Measurements from ENCODE around the gene PRPF39. TPM values are rescaled to one million over a fixed set of nuclear protein-coding genes. Genes with fewer than 3 reads are reported as not detected.

The PRPF39 gene
- total and polyA plus RNA-seq, 4 donors, result 3.1 to 25.1 (median 15.1) TPM

- WGBS, result 98% methylated on average over 5 of the region's 5 CpGs
- no peaks in the 10 kb centered on the region for H3K27me3 ChIP-seq (ENCODE audit: control insufficient read depth in 4 of 4, insufficient read depth in 4 of 4, low read length in 3 of 4)
- H3K9ac ChIP-seq (ENCODE audit: low read depth in 1 of 2, low read length in 2 of 2), result no peak overlapping the region
- H3K9me3 ChIP-seq (ENCODE audit: control insufficient read depth in 4 of 4, low read length in 3 of 4), result peaks cover 0 to 4% (median under 1%) of the 10 kb centered on the region in 4 donors
- H3K27ac ChIP-seq (ENCODE audit: low read depth in 1 of 2, low read length in 2 of 2), result no peak overlapping the region
- TF ChIP-seq YY1 (IDR thresholded peaks at IDR 0.05) (no peak), RXRA (IDR thresholded peaks at IDR 0.05) (no peak), MAX (IDR thresholded peaks at IDR 0.05) (no peak), SP1 (IDR thresholded peaks at IDR 0.05) (no peak), HNF4G (IDR thresholded peaks at IDR 0.05) (no peak), FOXA1 (IDR thresholded peaks at IDR 0.05) (no peak), REST (IDR thresholded peaks at IDR 0.05) (no peak), CTCF (IDR thresholded peaks at IDR 0.05; ENCODE audit: low read depth, low read length, missing input control) (no peak), ZBTB33 (IDR thresholded peaks at IDR 0.05) (no peak), TAF1 (conservative IDR thresholded peaks at IDR 0.05) (no peak), NR2F2 (IDR thresholded peaks at IDR 0.05) (no peak), GABPA (IDR thresholded peaks at IDR 0.05 in 1 of 2, conservative IDR thresholded peaks at IDR 0.05 in 1 of 2) (no peak), HNF4A (conservative IDR thresholded peaks at IDR 0.05) (no peak), JUND (IDR thresholded peaks at IDR 0.05) (no peak), FOXA2 (IDR thresholded peaks at IDR 0.05) (no peak), RAD21 (IDR thresholded peaks at IDR 0.05) (no peak), EGR1 (IDR thresholded peaks at IDR 0.05; ENCODE audit: low read depth in 2 of 2) (no peak), ATF3 (IDR thresholded peaks at IDR 0.05) (no peak)
- no peak overlapping the region for H3K4me3 ChIP-seq (ENCODE audit: low read depth in 1 of 3, low read length in 3 of 3)
- H3K36me3 ChIP-seq (ENCODE audit: control insufficient read depth in 4 of 4, insufficient read depth in 3 of 4, low read depth in 1 of 4, low read length in 3 of 4), result peaks cover 2 to 20% (median 12%) of the 10 kb centered on the region in 4 donors
- DNase-seq (ENCODE audit: low spot score), result no peak
- H3K4me1 ChIP-seq (ENCODE audit: control insufficient read depth in 4 of 4, insufficient read depth in 4 of 4, low read length in 3 of 4), result no peaks in the 10 kb centered on the region
Measured at GRCh38 chr14:45038865-45039264, 45.1 kb upstream of the PRPF39 start.

Data from liver (tissue), 9 donors.